ENCODE results near the gene SLC16A11.

The SLC16A11 gene

GRCh38 chr17:7014995-7015958, 28.6 kb downstream of the SLC16A11 start:
- TF ChIP-seq CTCF (IDR thresholded peaks at IDR 0.05; ENCODE audit: low read depth, low read length) = no peak
- DNase-seq (ENCODE audit: low read depth in 2 of 2) = peak; percentile 46 to 71
- H3K4me3 ChIP-seq (replicated peaks in 1 of 2; ENCODE audit: low read depth in 2 of 2, low read length in 2 of 2) = peak overlapping the region; percentile 59 to 75

- H3K4me3 ChIP-seq (replicated peaks in 1 of 2; ENCODE audit: low read depth in 2 of 2, low read length in 2 of 2) = peak overlapping the region; percentile 75 to 97
- peak; percentile 97 to 99 for DNase-seq (ENCODE audit: low read depth in 2 of 2)
- TF ChIP-seq CTCF (IDR thresholded peaks at IDR 0.05; ENCODE audit: low read depth, low read length) = peak; percentile 41
Measured at GRCh38 chr17:7014261-7014994, 29.5 kb downstream of the SLC16A11 start.

- peak overlapping the region; percentile 75 to 97 for H3K4me3 ChIP-seq (replicated peaks in 1 of 2; ENCODE audit: low read depth in 2 of 2, low read length in 2 of 2)
- DNase-seq (ENCODE audit: low read depth in 2 of 2) = no peak
- no peak for TF ChIP-seq CTCF (IDR thresholded peaks at IDR 0.05; ENCODE audit: low read depth, low read length)
Measured at GRCh38 chr17:7011942-7012254, 32.0 kb downstream of the SLC16A11 start.

- H3K4me3 ChIP-seq (replicated peaks in 1 of 2; ENCODE audit: low read depth in 2 of 2, low read length in 2 of 2) = peak overlapping the region; percentile 75 to 97
- no peak for TF ChIP-seq CTCF (IDR thresholded peaks at IDR 0.05; ENCODE audit: low read depth, low read length)
- no peak for DNase-seq (ENCODE audit: low read depth in 2 of 2)
Measured at GRCh38 chr17:7011415-7011814, 32.5 kb downstream of the SLC16A11 start.

GRCh38 chr17:7010523-7010922, 33.4 kb downstream of the SLC16A11 start:
- H3K4me3 ChIP-seq (replicated peaks in 1 of 2; ENCODE audit: low read depth in 2 of 2, low read length in 2 of 2) = no peak overlapping the region
- no peak for TF ChIP-seq CTCF (IDR thresholded peaks at IDR 0.05; ENCODE audit: low read depth, low read length)

GRCh38 chr17:7007143-7007542, 36.7 kb downstream of the SLC16A11 start:
- TF ChIP-seq CTCF (IDR thresholded peaks at IDR 0.05; ENCODE audit: low read depth, low read length) = no peak
- DNase-seq (ENCODE audit: low read depth in 2 of 2) = no peak
- H3K4me3 ChIP-seq (replicated peaks in 1 of 2; ENCODE audit: low read depth in 2 of 2, low read length in 2 of 2) = no peak overlapping the region

More at GRCh38 chr17:7010523-7010922, 33.4 kb downstream of the SLC16A11 start:
- DNase-seq (ENCODE audit: low read depth in 2 of 2) = no peak
